Fibroblast of lung (primary cell): ENCODE measurements around the gene ROM1. TPM values are rescaled to one million over a fixed set of nuclear protein-coding genes. Genes with fewer than 3 reads are reported as not detected.
"Not testable (repeated sequence)": the region's sequence is repeated elsewhere in the genome, so short reads cannot be mapped to it uniquely, and the experiment has no call there.

Experiments used
- DNase-seq, 2 donors: peaks; one replicate each; pipeline versions ENCODE4 v3.0.0 to v3.0.0-alpha.2; 2010; ENCODE audit warnings: low read depth in 2 of 2
- H2AFZ ChIP-seq: 2 replicates; pipeline ENCODE4 v1.5.1; 2012; ENCODE audit warnings: low read length, control low read depth, inconsistent platforms
- H3K27ac ChIP-seq: 2 replicates; pipeline ENCODE4 v1.5.1; 2011; ENCODE audit warnings: low read length, control low read depth; ENCODE audit not compliant: insufficient read depth
- H3K27me3 ChIP-seq: 2 replicates; pipeline ENCODE4 v1.5.1; 2011; ENCODE audit warnings: mild to moderate bottlenecking, low read length; ENCODE audit not compliant: control insufficient read depth, insufficient read depth
- H3K36me3 ChIP-seq: 2 replicates; pipeline ENCODE4 v1.5.1; 2011; ENCODE audit warnings: low read length; ENCODE audit not compliant: control insufficient read depth, insufficient read depth
- H3K4me1 ChIP-seq: 2 replicates; pipeline ENCODE4 v1.5.1; 2011; ENCODE audit warnings: low read length; ENCODE audit not compliant: control insufficient read depth, insufficient read depth; ENCODE audit errors: extremely low read depth
- H3K4me2 ChIP-seq: 2 replicates; pipeline ENCODE4 v1.5.1; 2011; ENCODE audit warnings: low read length, control low read depth; ENCODE audit not compliant: insufficient read depth; ENCODE audit errors: extremely low read depth
- H3K4me3 ChIP-seq, 4 experiments: fragments of 200-600 bp in 1 of 4; sonication (generic) in 1 of 4; replicated peaks in 1 of 4; 2 replicates each; pipeline ENCODE4 v1.5.1; 2011 to 2016; ENCODE audit warnings: low read length in 4 of 4, low read depth in 3 of 4, mild to moderate bottlenecking in 3 of 4, control low read depth in 2 of 4, inconsistent platforms in 1 of 4, mixed read lengths in 1 of 4; ENCODE audit not compliant: insufficient read depth in 1 of 4; ENCODE audit errors: control extremely low read depth in 1 of 4
- H3K79me2 ChIP-seq: 2 replicates; pipeline ENCODE4 v1.5.1; 2012; ENCODE audit warnings: mild to moderate bottlenecking, low read length, inconsistent platforms; ENCODE audit not compliant: control insufficient read depth, insufficient read depth
- H3K9ac ChIP-seq: 2 replicates; pipeline ENCODE4 v1.5.1; 2011; ENCODE audit warnings: mild to moderate bottlenecking, low read length, control low read depth; ENCODE audit not compliant: insufficient read depth
- H3K9me3 ChIP-seq: 2 replicates; pipeline ENCODE4 v1.5.1; 2012; ENCODE audit warnings: low read depth, low read length; ENCODE audit not compliant: control insufficient read depth, insufficient read depth
- H4K20me1 ChIP-seq: 2 replicates; pipeline ENCODE4 v1.5.1; 2011; ENCODE audit warnings: low read length; ENCODE audit not compliant: control insufficient read depth, insufficient read depth; ENCODE audit errors: extremely low read depth
- EZH2 ChIP-seq: IDR thresholded peaks from 2 replicates; pipeline ENCODE4 v1.5.1; 2012; ENCODE audit warnings: low read length, control low read depth, mild to moderate bottlenecking; ENCODE audit errors: missing control alignments
- polyA plus RNA-seq, 2 donors: library from polyadenylated mRNA; depleted of rRNA in 1 of 2; stranded (reverse) in 1 of 2; unstranded in 1 of 2; fragments of >200 nt; gene quantifications; 2 replicates each; pipeline ENCODE4 v1.2.1, GENCODE V29; 2011 to 2012; ENCODE audit warnings: missing spikeins in 1 of 2
- total RNA-seq: library from RNA; depleted of rRNA; stranded (reverse); fragments of >200 nt; gene quantifications from 2 replicates; pipeline ENCODE4 v1.2.1, GENCODE V29; 2014
- TF ChIP-seq, protein P1 (sequence below), 2 donors: IDR thresholded peaks in 1 of 2; conservative IDR thresholded peaks in 1 of 2; 1 replicate in 1 of 2; 2 replicates in 1 of 2; pipeline ENCODE4 v1.5.1; 2011 to 2012; ENCODE audit warnings: low read length in 2 of 2, control low read depth in 1 of 2, inconsistent platforms in 1 of 2, low read depth in 1 of 2, mild to moderate bottlenecking in 1 of 2

ROM1 gene
- total and polyA plus RNA-seq, 2 donors (not counting 1 experiment from before 2014, with no cell fraction given), result 1.7 to 9.9 TPM

DNA sequence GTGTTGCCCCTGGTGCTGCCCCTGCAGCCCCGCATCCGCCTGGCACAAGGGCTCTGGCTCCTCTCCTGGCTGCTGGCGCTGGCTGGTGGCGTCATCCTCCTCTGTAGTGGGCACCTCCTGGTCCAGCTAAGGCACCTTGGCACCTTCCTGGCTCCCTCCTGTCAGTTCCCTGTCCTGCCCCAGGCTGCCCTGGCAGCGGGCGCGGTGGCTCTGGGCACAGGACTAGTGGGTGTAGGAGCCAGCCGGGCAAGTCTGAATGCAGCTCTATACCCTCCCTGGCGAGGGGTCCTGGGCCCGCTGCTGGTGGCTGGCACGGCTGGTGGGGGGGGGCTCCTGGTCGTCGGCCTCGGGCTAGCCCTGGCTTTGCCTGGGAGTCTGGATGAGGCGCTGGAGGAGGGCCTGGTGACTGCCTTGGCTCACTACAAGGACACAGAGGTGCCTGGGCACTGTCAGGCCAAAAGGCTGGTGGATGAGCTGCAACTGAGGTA, 278 bp downstream of the ROM1 start:
- Histone ChIP-seq H3K9ac (peak overlapping the region; percentile 37), H3K27ac (peak overlapping the region; percentile 70), H3K4me3 (no peak overlapping the region), H3K79me2 (no peaks in the 10 kb centered on the region), H3K27me3 (no peaks in the 10 kb centered on the region), H3K4me1 (peaks cover 12% of the 10 kb centered on the region), H2AFZ (no peak overlapping the region), H3K4me2 (peak overlapping the region; percentile 32), H3K36me3 (peaks cover 11% of the 10 kb centered on the region), H3K9me3 (no peaks in the 10 kb centered on the region), H4K20me1 (no peaks in the 10 kb centered on the region)
- DNase-seq, result no peak
- TF ChIP-seq, protein P1, sequence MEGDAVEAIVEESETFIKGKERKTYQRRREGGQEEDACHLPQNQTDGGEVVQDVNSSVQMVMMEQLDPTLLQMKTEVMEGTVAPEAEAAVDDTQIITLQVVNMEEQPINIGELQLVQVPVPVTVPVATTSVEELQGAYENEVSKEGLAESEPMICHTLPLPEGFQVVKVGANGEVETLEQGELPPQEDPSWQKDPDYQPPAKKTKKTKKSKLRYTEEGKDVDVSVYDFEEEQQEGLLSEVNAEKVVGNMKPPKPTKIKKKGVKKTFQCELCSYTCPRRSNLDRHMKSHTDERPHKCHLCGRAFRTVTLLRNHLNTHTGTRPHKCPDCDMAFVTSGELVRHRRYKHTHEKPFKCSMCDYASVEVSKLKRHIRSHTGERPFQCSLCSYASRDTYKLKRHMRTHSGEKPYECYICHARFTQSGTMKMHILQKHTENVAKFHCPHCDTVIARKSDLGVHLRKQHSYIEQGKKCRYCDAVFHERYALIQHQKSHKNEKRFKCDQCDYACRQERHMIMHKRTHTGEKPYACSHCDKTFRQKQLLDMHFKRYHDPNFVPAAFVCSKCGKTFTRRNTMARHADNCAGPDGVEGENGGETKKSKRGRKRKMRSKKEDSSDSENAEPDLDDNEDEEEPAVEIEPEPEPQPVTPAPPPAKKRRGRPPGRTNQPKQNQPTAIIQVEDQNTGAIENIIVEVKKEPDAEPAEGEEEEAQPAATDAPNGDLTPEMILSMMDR (conservative IDR thresholded peaks at IDR 0.05 in 1 of 2, IDR thresholded peaks at IDR 0.05 in 1 of 2; ENCODE audit: low read depth in 1 of 2, low read length in 2 of 2), result no peak
- no peak for TF ChIP-seq EZH2

DNA sequence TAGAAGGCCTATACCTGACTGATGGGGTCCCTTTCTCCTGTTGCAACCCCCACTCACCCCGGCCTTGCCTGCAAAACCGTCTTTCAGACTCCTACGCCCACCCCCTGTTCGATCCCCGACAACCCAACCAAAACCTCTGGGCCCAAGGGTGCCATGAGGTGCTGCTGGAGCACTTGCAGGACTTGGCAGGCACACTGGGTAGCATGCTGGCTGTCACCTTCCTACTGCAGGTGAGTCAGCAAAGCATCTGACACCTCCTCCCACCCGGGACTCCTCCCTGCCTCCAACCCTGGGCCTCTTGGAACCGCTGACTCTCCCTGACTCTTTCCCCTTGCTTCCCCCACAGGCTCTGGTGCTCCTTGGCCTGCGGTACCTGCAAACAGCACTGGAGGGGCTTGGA, 1.2 kb downstream of the ROM1 start:
- Histone ChIP-seq H3K79me2 (no peaks in the 10 kb centered on the region), H3K27ac (no peak overlapping the region), H4K20me1 (no peaks in the 10 kb centered on the region), H3K9ac (no peak overlapping the region), H3K9me3 (no peaks in the 10 kb centered on the region), H3K4me3 (no peak overlapping the region), H3K27me3 (no peaks in the 10 kb centered on the region), H3K36me3 (peaks cover 8% of the 10 kb centered on the region), H3K4me2 (no peak overlapping the region), H2AFZ (no peak overlapping the region), H3K4me1 (peaks cover 12% of the 10 kb centered on the region)
- TF ChIP-seq EZH2, result no peak
- TF ChIP-seq, protein P1 (conservative IDR thresholded peaks at IDR 0.05 in 1 of 2, IDR thresholded peaks at IDR 0.05 in 1 of 2; ENCODE audit: low read depth in 1 of 2, low read length in 2 of 2), result no peak
- DNase-seq, result no peak

DNA sequence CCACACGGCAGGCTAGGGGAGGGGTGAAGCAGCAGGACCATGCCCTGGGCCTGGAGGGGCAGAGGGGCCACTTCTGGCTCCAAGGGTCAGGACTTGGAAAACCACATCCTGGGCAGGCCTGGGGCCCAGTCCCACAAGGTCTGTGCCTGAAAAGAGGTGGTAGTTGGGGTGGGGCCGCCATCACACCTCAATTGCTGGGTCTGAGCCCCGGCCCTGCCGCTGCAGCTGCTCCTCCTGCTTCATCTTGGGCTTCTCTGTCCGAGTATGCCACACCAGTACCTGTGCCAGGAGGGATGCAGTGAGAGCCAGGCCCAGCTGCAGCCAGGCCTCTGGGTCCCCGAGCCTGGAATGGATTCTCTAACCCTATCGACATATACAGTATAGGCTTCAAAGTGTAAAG, 2.5 kb downstream of the ROM1 start:
- TF ChIP-seq EZH2, result no peak
- TF ChIP-seq, protein P1 (conservative IDR thresholded peaks at IDR 0.05 in 1 of 2, IDR thresholded peaks at IDR 0.05 in 1 of 2; ENCODE audit: low read depth in 1 of 2, low read length in 2 of 2), result no peak
- Histone ChIP-seq H3K9me3 (no peaks in the 10 kb centered on the region), H3K4me2 (no peak overlapping the region), H3K27ac (no peak overlapping the region), H3K4me1 (peaks cover 12% of the 10 kb centered on the region), H3K79me2 (no peaks in the 10 kb centered on the region), H2AFZ (no peak overlapping the region), H3K27me3 (no peaks in the 10 kb centered on the region), H3K36me3 (peaks cover 8% of the 10 kb centered on the region), H3K9ac (no peak overlapping the region), H4K20me1 (no peaks in the 10 kb centered on the region), H3K4me3 (no peak overlapping the region)
- DNase-seq, result no peak

DNA sequence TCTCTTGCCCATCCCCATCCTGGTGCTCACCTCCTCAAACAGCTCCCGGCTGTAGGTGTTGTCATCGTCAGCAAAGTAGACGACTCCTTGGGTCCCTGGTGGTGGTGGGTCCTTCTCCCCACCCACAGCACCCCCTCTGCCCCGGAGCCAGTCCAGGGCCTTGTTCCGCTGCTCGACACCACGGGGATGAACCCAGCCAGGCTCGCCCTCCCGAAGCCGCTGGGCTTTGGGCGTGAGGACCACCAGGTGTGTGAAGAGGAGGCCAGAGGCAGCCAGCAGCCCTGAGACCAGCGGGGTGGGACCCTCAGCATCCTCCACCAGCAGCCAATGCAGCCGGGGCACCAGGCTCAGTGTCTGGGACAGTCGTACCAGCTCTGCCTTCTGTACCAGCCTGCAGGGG, 3.9 kb downstream of the ROM1 start:
- not testable (repeated sequence) for H4K20me1 ChIP-seq, DNase-seq, H3K4me1 ChIP-seq, H3K36me3 ChIP-seq, H3K9me3 ChIP-seq, H3K27me3 ChIP-seq, H2AFZ ChIP-seq, H3K4me2 ChIP-seq, H3K9ac ChIP-seq, H3K4me3 ChIP-seq, H3K27ac ChIP-seq, H3K79me2 ChIP-seq
